Brain pericyte (primary cell): ENCODE measurements around the gene E2F2.

Source experiments
- DNase-seq: peaks from one replicate; pipeline ENCODE4 v3.0.0-alpha.2; 2012; ENCODE audit warnings: low read depth, low spot score

Gene E2F2, protein sequence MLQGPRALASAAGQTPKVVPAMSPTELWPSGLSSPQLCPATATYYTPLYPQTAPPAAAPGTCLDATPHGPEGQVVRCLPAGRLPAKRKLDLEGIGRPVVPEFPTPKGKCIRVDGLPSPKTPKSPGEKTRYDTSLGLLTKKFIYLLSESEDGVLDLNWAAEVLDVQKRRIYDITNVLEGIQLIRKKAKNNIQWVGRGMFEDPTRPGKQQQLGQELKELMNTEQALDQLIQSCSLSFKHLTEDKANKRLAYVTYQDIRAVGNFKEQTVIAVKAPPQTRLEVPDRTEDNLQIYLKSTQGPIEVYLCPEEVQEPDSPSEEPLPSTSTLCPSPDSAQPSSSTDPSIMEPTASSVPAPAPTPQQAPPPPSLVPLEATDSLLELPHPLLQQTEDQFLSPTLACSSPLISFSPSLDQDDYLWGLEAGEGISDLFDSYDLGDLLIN

GRCh38 chr1:23530747-23531561, at the start of gene E2F2:
Gene E2F2 (minus strand): TSS chr1:23531233. CDS start chr1:23530793, 440 bp downstream.
- peak; percentile 47 for DNase-seq

GRCh38 chr1:23578997-23579363, 47.9 kb upstream of the E2F2 start:
- DNase-seq: no peak

DNA sequence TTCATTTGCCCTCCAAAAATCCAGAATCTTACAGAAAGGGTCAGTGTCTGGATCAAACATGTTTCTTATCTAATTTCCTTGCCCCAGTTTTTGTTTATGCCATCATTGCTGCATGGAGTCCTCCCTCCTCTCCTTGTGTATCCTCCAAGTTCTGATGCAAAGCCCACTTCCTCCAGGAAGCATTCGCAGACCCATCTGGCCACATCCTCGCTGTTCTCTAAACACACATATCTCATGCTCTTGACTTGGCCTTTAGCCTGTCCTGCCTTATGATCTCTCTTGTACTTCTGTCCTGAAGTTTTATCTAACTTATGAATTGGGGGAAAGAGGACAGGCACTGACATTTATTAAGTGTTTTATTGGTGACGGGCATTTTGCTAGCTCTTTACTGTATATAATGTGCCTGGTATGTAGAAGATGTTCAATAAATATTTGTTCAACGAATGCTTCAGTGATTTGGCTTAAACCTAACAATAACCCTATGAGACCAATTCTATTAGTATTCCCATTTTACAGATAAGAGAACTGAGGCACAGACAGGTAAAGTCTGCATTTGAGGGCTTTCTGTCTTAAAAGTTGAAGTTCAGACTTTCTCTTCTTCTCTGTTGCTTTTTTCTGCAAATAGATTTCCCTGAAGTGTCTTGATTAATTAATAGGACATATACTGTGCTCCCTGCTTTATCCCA, 47.4 kb upstream of the E2F2 start:
- DNase-seq: no peak

DNA sequence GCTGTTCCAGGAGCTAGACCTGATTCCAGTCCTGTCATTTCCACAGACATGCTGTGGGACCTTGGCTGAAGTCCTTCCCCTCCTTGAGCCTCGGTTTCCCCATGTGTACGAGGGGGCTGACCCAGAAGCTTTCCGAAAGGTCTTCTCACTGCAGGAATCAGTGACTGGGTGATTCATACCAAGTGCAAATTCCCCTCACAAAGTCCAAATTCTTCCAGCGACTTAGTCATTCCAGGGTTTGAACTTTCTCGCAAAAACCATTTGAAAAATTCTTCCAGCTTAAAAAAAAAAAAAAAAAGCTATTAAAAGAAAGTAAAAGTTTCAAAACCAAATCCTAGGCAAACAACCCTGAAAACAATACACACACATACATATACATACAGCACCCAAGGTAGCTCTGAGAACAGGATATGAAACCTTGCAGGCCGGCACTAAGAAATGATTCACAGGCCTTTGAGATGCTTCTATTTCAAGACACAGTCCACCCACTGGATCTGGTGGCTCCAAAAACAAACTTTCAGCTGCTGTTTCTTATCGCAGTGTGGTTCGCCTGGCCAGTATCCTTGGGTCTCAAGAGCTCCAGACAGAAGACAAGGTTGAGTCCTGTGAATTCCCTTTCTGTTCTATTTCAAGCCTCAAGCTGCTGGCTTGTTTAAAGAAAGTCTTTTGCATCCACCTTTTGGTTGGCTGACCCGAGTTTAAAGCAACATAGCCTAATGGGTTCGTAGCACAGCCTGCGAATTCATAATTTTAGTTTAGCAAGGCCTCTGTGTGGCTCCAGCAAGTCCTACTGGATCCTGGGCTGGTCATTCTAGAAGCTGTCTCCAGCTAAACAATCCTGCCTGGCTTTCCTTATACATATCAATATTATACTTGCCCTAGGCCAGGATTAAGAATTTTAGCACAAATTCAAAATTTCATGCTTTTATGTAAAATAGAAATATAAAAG, 46.3 kb upstream of the E2F2 start:
- no peak for DNase-seq

DNA sequence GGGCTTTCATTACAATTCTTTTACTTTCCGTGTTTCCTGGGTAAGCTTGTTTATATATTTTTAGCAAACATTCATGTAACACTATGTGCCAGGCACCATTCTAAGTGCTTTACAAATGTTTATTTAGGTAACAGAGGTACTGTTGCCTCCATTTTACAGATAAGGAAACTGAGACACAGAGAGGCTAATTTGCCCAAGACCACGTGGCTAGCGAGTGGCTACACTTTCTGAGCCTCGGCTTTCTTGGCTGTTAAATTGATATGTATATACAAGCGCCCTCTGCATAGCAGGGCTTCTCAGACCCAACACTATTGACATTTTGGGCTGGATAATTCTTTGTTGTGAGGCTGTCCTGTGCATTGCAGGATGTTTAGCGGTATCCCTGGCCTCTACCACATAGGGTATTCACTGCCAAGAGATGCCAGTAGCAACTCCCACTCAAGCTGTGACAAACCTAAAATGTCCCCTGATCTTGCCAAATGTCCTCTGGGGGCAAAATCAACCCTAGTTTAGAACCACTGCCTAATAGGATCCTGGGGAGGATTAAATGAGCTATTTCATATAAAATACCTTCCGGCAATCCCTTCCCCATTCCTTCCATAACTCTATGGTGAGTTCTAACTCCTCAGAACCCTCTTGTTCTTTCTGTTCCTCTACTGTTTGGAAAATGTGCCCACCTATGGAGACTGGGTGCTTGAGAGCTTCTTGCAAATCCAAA, 45.5 kb upstream of the E2F2 start:
- DNase-seq: no peak

DNA sequence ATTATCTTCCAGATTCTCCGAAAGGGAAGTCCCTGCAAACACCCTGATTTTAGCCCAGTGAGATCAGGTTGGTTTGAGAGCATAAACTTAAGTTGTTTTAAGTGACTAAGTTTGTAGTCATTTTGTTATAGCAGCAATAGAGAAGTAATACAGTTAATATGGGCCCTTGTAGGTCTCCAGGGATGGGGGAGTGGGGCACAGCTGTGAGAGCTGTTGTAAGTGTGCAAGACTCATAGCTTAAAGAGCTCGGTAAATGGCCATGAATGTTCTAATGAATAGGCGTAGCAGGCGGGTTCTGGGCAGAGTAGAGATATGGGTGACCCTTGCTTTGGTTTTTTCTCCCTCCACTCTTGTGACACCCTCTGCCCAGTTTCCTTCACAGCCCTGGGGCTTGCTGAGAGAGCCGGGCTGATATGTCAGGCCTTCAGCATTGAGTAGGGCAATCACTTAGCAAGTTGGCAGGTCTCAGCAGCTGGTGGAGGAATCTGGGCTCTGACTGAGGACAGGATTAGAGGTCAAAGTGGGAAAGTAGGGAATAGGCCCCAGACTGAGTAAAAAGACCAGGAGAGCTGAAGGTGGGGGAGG, 44.3 kb upstream of the E2F2 start:
- no peak for DNase-seq

DNA sequence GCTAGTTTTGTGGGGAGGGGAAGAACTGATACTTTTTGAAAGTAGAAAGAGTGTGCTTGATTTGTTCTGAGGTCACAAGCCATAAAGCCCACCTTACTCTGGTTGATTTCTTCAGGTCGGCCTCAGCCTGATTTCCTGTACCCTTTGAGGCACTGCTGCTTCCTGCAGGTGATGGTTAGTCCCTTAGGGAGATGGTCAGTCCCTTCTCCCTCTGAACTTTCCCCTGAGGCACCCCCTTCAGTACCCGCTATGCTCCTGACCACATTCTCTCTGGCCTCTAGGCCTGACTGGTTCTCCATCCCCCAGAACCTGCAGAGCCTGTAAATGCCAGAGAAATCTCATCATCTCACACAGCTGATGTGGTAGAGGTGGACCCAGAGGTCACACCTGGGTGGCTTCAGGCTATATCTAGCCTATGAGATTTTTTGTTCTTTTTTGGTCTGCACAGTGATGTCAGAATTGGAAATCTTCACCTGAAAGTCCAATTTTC, 43.3 kb upstream of the E2F2 start:
- DNase-seq: no peak

DNA sequence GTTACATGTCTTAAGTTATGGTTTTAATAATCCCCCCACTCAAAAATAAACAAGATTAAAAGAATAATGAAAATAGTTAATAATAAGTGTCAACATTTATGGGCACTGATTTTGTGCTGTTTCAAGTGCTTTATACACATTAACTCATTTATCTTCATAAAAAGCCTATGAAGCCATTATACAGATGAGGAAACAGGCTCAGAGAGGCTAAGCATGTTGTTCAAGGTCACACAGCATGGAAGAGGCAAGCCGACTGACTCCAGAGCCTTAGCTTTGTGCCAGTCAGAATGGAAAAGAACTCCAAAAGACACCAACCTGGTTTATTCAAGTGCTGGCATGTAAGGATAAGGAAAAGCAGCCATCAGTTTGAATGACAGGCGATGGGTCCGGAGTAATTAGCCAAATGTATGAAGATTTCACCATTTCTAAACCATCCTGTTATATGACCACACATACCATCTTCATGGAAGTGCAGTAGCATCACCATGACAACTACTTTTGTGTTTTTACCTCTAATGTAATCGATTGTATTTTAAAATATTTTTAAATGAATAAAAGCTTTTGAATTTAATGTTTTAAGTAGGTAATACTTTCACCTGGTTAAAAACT, 42.6 kb upstream of the E2F2 start:
- no peak for DNase-seq

- no peak for DNase-seq
These were observed 40.4 kb upstream of the E2F2 start for GRCh38 chr1:23571465-23571864.

GRCh38 chr1:23570001-23570691, 39.1 kb upstream of the E2F2 start:
- no peak for DNase-seq

- DNase-seq: no peak
These were observed 37.8 kb upstream of the E2F2 start for GRCh38 chr1:23568608-23569383.

DNA sequence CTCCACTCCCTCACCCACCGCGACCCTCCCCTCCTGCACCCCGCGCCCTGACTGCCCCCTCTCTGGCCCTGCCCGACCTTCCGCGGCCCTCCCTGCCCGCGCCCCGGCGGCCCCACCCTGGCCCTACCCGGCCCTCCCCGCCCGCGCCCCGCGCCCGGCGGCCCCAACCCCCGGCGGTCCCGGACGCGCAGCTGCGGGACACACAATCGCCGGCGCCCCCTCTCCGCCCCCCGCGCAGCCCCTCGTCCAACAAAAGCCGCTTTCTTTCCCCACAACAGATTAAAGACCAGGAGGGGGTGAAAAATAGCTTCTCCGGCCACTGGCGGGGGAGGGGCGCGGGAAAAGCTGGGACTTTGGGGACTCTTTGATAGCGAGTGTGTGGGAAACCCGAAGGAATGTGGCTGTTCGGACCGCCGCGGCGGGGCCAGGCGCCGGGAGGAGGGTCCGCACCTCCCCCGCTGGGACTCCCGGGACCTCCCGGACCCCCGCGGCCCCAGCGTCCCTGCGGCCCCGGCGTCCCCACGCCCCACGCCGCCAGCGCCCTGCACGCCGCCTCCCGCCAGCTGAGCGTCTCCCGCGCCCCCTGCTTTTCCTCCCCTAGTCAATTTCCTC, 37.1 kb upstream of the E2F2 start:
- no peak for DNase-seq

DNA sequence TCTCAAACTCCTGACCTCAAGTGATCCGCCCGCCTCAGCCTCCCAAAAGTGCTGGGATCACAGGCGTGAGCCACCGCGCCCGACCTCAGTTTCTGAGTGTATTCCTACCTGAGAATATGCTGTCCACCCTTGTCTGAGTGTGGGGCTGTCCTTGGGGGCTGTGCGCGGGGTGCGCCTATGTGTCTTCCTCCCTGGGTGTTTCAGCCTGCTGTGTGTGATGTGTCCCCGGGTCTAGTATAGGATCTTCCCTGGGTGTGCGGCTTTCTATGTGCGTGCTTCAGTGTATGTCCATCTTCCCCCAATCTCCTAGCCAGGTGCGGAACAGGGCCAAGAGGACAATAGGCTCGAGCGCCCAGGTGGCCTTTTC, 36.6 kb upstream of the E2F2 start:
- no peak for DNase-seq

GRCh38 chr1:23566304-23566703, 35.3 kb upstream of the E2F2 start:
- no peak for DNase-seq

GRCh38 chr1:23565776-23566175, 34.7 kb upstream of the E2F2 start:
- no peak for DNase-seq

DNA sequence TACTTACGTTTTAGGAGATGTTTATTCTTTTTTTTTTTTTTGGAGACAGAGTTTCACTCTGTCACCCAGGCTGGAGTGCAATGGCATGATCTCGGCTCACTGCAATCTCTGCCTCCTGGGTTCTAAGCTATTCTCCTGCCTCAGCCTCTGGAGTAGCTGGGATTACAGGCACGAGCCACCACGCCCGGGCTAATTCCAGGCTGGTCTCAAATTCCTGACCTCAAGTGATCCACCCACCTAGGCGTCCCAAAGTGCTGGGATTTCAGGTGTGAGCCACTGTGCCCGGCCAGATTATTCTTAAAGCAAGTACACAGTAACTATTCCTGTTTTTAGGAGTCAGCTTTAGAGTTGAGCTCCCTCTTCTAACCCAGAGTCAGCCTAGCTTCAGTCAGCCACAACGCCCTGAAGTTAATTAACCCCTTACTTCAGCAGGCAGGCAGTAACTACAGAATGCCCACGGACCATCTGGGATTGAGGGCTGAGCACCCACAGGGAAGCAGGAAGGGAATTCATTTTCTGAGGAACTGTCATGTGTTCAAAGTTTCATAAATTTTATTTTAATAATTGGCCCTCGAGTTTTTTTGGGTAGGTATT, 33.6 kb upstream of the E2F2 start:
- no peak for DNase-seq

- no peak for DNase-seq
These were observed 32.8 kb upstream of the E2F2 start for GRCh38 chr1:23563755-23564374.
